Spleen (tissue), 11 donors: Measurements from ENCODE around the gene RNGTT. TPM values are rescaled to one million over a fixed set of nuclear protein-coding genes. Genes with fewer than 3 reads are reported as not detected.

Experiments
- DNase-seq: peaks from one replicate; pipeline ENCODE4 v3.0.0-alpha.2; 2020
- H3K27ac ChIP-seq, 8 donors: fragments of 200-600 bp; sonication (generic) in 7 of 8; 1 replicate in 4 of 8; 2 replicates in 4 of 8; pipeline versions ENCODE4 v1.5.0 to v1.8.0; 2016 to 2021; ENCODE audit warnings: inconsistent platforms in 4 of 8, mild to moderate bottlenecking in 4 of 8, moderate library complexity in 1 of 8
- H3K27me3 ChIP-seq, 7 donors: fragments of 200-600 bp; sonication (generic) in 6 of 7; replicated peaks in 1 of 7; 1 replicate in 4 of 7; 2 replicates in 3 of 7; pipeline versions ENCODE4 v1.5.0 to v1.8.0; 2016 to 2021; ENCODE audit warnings: inconsistent platforms in 3 of 7, mild to moderate bottlenecking in 1 of 7
- H3K36me3 ChIP-seq, 6 donors: fragments of 200-600 bp; sonication (generic) in 5 of 6; 1 replicate in 4 of 6; 2 replicates in 2 of 6; pipeline versions ENCODE4 v1.5.0 to v1.8.0; 2016 to 2021; ENCODE audit warnings: inconsistent platforms in 2 of 6
- H3K4me1 ChIP-seq, 6 donors: fragments of 200-600 bp; sonication (generic) in 5 of 6; 1 replicate in 3 of 6; 2 replicates in 3 of 6; pipeline versions ENCODE4 v1.5.0 to v1.8.0; 2016 to 2021; ENCODE audit warnings: inconsistent platforms in 3 of 6
- H3K4me3 ChIP-seq, 8 donors: fragments of 200-600 bp; sonication (generic) in 7 of 8; 1 replicate in 4 of 8; 2 replicates in 4 of 8; pipeline versions ENCODE4 v1.5.0 to v1.8.0; 2016 to 2021; ENCODE audit warnings: inconsistent platforms in 4 of 8, mild to moderate bottlenecking in 4 of 8, moderate library complexity in 2 of 8
- H3K9me3 ChIP-seq, 8 donors: fragments of 200-600 bp; sonication (generic) in 7 of 8; 1 replicate in 4 of 8; 2 replicates in 4 of 8; pipeline versions ENCODE4 v1.5.0 to v1.8.0; 2016 to 2021; ENCODE audit warnings: inconsistent platforms in 4 of 8
- POLR2A ChIP-seq, 3 donors: fragments of 450-650 bp; IDR thresholded peaks; one replicate each; pipeline ENCODE4 v1.5.1; 2017; ENCODE audit warnings: antibody characterized with exemption in 3 of 3, mild to moderate bottlenecking in 1 of 3
- POLR2AphosphoS5 ChIP-seq, 3 donors: sonication (generic); formaldehyde crosslinking; IDR thresholded peaks; one replicate each; pipeline ENCODE4 v1.5.1; 2017; ENCODE audit warnings: antibody characterized with exemption in 3 of 3
- WGBS, 5 donors: extraction: QIAGEN DNeasy Blood & Tissue Kit in 3 of 5; methylation state at CpG; one replicate each; pipeline versions ENCODE4 v1.1.5 to v1.1.7; 2013 to 2018; 5-methylcytosine and 5-hydroxymethylcytosine counted together
- intact Hi-C: fragments of 100-400 bp; cut with DNase I; formaldehyde crosslinking; loops from one replicate; pipeline ENCODE4 v1.15.0; 2023; ENCODE audit warnings: low total_unique reads
- polyA plus RNA-seq, 3 donors: library from polyadenylated mRNA; stranded (reverse); fragments of 200-250 nt; gene quantifications; one replicate each; pipeline ENCODE4 v1.2.1, GENCODE V29; 2013
- total RNA-seq, 7 donors: library from RNA; depleted of rRNA in 3 of 7; stranded (reverse); fragments of >200 nt in 3 of 7; fragmentation: NEBNext Ultra II Directional in 4 of 7; extraction: Animal tissue kit (Norgen Biotek cat#: 25700) in 4 of 7; gene quantifications; one replicate each; pipeline versions ENCODE4 v1.1.0 to v1.2.1, GENCODE V29; 2016 to 2021
- TF ChIP-seq, protein P1 (sequence below), 11 experiments: fragments of 200-600 bp in 7 of 11; fragments of 450-650 bp in 4 of 11; sonication (generic) in 4 of 11; IDR thresholded peaks in 8 of 11; conservative IDR thresholded peaks in 3 of 11; 1 replicate in 7 of 11; 2 replicates in 4 of 11; pipeline versions ENCODE4 v1.4.0 to v1.8.0; 2016 to 2021; ENCODE audit warnings: antibody characterized with exemption in 11 of 11, inconsistent platforms in 4 of 11, mild to moderate bottlenecking in 1 of 11
- donor health status: healthy with polysubstance abuse.
- donor health status: DM: no; HTN: no; CAD: no; lungs with moderate emphysema.
- donor health status: DM: no; HTN: no; CAD: no.
- donor health status: Bipolar disorder and iron deficiency.
- donor health status: healthy.
- donor health status: DM: no; HTN: no; CAD: no.
- donor health status: DM: yes; HTN: yes; CAD: no.

The RNGTT gene
- total and polyA plus RNA-seq, 10 donors = 9.4 to 27.1 (median 17.6) TPM

DNA sequence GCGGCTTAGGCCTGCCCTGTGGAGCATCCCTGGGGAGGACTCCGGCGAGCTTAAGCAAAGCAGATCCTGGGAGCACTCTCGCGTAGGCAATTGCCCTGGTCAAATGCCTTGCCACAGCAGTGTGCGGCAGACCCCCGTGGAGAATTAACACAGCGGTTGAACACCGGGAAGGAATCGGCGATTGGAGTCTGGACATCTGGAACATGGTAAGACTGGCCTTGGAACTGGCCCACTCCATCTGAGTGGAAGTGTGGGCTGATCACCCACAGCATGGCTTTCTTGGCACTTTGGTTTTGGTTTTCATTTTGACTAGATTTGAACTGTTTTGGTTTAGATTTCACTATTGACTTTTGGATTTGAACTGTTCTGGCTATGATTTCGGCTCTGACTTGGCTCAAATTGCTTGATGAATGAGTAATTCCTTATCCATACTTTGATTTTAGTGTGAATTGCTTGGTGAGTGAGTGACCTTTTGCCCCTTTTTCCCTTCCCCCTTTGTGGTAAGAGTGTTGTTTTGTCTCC, 300.7 kb downstream of the RNGTT start:
- no peak overlapping the region for H3K27ac ChIP-seq
- no peaks in the 10 kb centered on the region for H3K4me1 ChIP-seq
- peaks cover 5 to 73% (median 66%) of the 10 kb centered on the region in 8 donors for H3K9me3 ChIP-seq
- no peaks in the 10 kb centered on the region for H3K27me3 ChIP-seq
- 94 to 97% (median 95%) methylated on average over 9 to 12 of the region's 12 CpGs for WGBS, 5 donors
- H3K4me3 ChIP-seq = no peak overlapping the region
- no peak for DNase-seq
- intact Hi-C loops = no loop called here
- H3K36me3 ChIP-seq = peaks cover 0 to 50% (median 5%) of the 10 kb centered on the region in 6 donors
- no peak for TF ChIP-seq POLR2AphosphoS5 (IDR thresholded peaks at IDR 0.05)
- TF ChIP-seq POLR2A (IDR thresholded peaks at IDR 0.05) = no peak
- TF ChIP-seq, protein P1, sequence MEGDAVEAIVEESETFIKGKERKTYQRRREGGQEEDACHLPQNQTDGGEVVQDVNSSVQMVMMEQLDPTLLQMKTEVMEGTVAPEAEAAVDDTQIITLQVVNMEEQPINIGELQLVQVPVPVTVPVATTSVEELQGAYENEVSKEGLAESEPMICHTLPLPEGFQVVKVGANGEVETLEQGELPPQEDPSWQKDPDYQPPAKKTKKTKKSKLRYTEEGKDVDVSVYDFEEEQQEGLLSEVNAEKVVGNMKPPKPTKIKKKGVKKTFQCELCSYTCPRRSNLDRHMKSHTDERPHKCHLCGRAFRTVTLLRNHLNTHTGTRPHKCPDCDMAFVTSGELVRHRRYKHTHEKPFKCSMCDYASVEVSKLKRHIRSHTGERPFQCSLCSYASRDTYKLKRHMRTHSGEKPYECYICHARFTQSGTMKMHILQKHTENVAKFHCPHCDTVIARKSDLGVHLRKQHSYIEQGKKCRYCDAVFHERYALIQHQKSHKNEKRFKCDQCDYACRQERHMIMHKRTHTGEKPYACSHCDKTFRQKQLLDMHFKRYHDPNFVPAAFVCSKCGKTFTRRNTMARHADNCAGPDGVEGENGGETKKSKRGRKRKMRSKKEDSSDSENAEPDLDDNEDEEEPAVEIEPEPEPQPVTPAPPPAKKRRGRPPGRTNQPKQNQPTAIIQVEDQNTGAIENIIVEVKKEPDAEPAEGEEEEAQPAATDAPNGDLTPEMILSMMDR (IDR thresholded peaks at IDR 0.05 in 8 of 11, conservative IDR thresholded peaks at IDR 0.05 in 3 of 11) = no peak

DNA sequence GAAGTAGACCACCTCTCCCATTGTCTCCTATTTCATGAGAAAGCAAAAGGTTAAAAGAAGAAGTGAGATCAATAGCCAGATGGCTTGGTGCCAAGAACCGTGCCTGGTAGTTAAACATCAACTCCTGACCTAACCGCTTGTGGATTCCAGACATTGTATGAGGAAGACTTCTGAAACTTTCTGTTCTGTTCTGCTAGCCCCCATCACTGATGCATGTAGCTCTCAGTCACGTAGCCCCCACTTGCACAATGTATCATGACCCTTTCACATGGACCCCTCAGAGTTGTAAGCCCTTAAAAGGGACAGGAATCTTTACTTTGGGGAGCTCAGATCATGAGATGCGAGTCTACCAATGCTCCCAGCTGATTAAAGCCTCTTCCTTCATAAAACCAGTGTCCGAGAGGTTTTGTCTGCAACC, 301.2 kb downstream of the RNGTT start:
- no peak overlapping the region for H3K4me3 ChIP-seq
- WGBS, 5 donors = 77 to 85% (median 80%) methylated on average over 5 of the region's 5 CpGs
- TF ChIP-seq POLR2A (IDR thresholded peaks at IDR 0.05) (no peak), POLR2AphosphoS5 (IDR thresholded peaks at IDR 0.05) (no peak)
- TF ChIP-seq, protein P1 (IDR thresholded peaks at IDR 0.05 in 8 of 11, conservative IDR thresholded peaks at IDR 0.05 in 3 of 11) = no peak
- H3K36me3 ChIP-seq = peaks cover 0 to 50% (median 2%) of the 10 kb centered on the region in 6 donors
- H3K27me3 ChIP-seq = no peaks in the 10 kb centered on the region
- intact Hi-C loops = no loop called here
- H3K27ac ChIP-seq = no peak overlapping the region
- H3K4me1 ChIP-seq = no peaks in the 10 kb centered on the region
- H3K9me3 ChIP-seq = peaks cover 5 to 78% (median 71%) of the 10 kb centered on the region in 8 donors
- DNase-seq = no peak

DNA sequence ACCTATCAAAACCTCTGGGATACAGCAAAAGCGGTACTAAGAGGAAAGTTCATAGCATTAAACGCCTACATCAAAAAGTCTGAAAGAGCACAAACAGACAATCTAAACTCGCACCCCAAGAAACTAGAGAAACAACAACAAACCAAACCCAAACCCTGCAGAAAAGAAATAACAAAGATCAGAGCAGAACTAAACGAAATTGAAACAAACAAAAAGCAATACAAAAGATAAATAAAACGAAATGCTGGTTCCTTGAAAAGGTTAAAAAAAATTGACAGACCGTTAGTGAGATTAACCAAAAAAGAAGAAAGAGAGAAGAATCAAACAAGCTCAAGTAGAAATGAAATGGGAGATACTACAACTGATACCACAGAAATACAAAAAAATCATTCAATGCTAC, 302.3 kb downstream of the RNGTT start:
- no peak for DNase-seq
- TF ChIP-seq POLR2AphosphoS5 (IDR thresholded peaks at IDR 0.05) (no peak), POLR2A (IDR thresholded peaks at IDR 0.05) (no peak)
- TF ChIP-seq, protein P1 (IDR thresholded peaks at IDR 0.05 in 8 of 11, conservative IDR thresholded peaks at IDR 0.05 in 3 of 11) = no peak
- 93 to 98% (median 94%) methylated on average over 6 of the region's 6 CpGs for WGBS, 5 donors
- H3K9me3 ChIP-seq = peaks cover 5 to 84% (median 77%) of the 10 kb centered on the region in 8 donors
- intact Hi-C loops = no loop called here
- H3K27ac ChIP-seq = no peak overlapping the region
- H3K4me3 ChIP-seq = no peak overlapping the region
- H3K4me1 ChIP-seq = no peaks in the 10 kb centered on the region
- no peaks in the 10 kb centered on the region for H3K27me3 ChIP-seq
- peaks cover 0 to 44% (median 0%) of the 10 kb centered on the region in 6 donors for H3K36me3 ChIP-seq

DNA sequence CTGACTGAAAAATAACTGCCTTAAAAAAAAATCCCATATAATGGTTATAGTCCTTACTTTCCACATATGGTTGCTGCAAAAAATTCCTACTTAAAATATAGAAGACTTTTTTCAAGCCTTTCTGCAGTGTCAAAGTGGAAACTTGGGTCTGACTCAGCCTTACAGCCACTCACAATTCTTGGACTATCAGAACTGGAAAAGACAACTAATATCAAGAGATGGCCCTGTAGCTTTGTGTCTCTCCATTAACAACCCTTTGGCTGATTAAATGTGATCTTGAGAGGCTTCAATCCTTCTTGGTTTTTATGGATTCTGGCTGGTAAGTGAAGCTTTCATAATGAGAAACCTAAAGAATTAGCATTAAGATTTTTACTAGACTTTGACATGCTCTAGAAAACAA, 307.8 kb downstream of the RNGTT start:
- Histone ChIP-seq H3K27me3 (no peaks in the 10 kb centered on the region), H3K4me3 (no peak overlapping the region), H3K4me1 (no peaks in the 10 kb centered on the region), H3K36me3 (peaks cover 0 to 26% (median 0%) of the 10 kb centered on the region in 6 donors), H3K27ac (no peak overlapping the region), H3K9me3 (peaks cover 0 to 41% (median 38%) of the 10 kb centered on the region in 8 donors)
- TF ChIP-seq, protein P1 (IDR thresholded peaks at IDR 0.05 in 8 of 11, conservative IDR thresholded peaks at IDR 0.05 in 3 of 11) = no peak
- no peak for TF ChIP-seq POLR2A (IDR thresholded peaks at IDR 0.05)
- DNase-seq = no peak
- intact Hi-C loops = no loop called here
